SH-SY5Y (cell line): Measurements from ENCODE around the gene MRC2.

Source experiments
- GATA2 ChIP-seq: IDR thresholded peaks from 2 replicates; pipeline ENCODE4 v1.6.1; 2011; ENCODE audit warnings: mild to moderate bottlenecking, low read depth, low read length
- GATA3 ChIP-seq: IDR thresholded peaks from 2 replicates; pipeline ENCODE4 v1.6.1; 2011; ENCODE audit warnings: low read depth, mild to moderate bottlenecking, low read length, moderate library complexity

MRC2 gene

DNA sequence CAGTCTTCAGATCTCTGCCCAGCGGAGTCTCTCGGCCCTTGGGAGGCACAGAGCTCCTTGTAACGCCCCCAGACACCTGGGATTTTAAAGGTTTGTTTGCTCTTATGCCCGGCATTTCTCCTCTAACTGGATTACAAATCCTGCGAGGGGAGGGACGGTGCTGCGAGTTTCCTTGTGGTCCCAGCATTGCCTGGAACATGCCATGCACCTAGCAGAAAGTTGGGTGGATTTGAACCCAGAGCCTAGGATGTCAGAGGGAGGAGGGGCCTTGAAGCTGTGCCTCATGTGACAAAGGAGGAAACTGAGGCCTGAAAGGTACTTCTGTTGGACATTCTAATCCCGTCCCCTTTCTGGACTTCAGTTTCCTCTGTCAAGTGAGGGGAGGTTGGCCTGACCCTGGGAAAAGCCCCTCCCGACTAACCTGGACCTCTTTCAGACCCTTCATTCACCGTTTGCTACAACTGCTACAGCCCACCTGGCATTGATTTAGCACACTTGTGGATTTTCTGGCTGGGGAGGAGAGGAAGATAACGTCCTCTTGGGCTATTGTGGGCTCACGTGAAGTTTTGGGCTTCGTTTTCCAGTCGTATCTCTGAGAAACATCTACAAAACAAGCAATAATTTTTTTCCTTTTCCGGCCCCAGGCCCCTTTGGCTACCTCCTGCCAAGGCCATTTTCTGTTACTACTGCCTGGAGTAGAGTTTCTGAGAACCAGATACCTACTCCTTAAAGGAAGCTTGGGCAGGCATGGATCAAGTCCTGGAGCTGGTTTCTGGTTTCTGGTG lies 30.9 kb downstream of the MRC2 start:
- TF ChIP-seq GATA3 (no peak), GATA2 (no peak)

GRCh38 chr17:62660629-62661118 lies 33.2 kb downstream of the MRC2 start:
- no peak for TF ChIP-seq GATA3
- no peak for TF ChIP-seq GATA2

DNA sequence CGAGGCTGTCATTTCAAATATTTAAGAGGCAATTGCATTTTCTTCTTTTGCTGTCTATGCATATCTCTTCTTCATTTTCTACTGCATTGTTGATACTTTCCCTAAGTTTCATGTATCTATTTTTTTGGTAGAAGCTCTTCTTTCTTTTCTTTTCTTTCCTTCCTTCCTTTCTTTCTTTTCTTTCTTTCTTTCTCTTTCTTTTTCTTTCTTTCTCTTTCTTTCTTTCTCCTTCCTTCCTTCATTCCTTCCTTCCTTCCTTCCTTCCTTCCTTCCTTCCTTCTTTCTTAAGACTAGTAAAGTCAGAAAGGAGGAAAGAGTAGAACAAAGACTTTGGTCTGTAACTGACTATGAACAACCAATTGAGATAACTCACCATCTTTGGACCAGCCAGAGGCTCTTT lies 33.9 kb downstream of the MRC2 start:
- TF ChIP-seq GATA3, result no peak
- no peak for TF ChIP-seq GATA2

- TF ChIP-seq GATA3 (no peak), GATA2 (no peak)
These were observed 35.4 kb downstream of the MRC2 start for GRCh38 chr17:62662855-62663254.

DNA sequence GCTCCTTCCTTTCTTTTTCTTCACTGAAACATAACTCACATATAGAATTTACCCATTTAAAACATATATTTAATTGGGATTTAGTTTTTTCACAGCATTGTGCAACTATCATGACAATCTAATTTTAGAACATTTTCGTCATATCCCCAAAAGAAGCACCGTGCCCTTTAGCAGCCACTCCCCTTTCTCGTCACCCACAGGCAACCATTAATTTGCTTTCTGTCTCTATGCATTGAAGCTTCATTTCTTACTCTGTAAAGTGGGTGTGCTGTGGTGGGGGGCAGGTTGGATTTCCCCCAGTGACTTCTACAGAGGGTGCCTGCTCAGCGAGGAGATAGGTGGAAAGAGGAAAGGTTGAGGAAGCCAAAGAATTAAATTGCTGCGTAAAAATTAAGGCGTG lies 35.8 kb downstream of the MRC2 start:
- TF ChIP-seq GATA2 (no peak), GATA3 (no peak)

- TF ChIP-seq GATA2 (no peak), GATA3 (no peak)
These were observed 37.1 kb downstream of the MRC2 start for GRCh38 chr17:62664336-62665120.

DNA sequence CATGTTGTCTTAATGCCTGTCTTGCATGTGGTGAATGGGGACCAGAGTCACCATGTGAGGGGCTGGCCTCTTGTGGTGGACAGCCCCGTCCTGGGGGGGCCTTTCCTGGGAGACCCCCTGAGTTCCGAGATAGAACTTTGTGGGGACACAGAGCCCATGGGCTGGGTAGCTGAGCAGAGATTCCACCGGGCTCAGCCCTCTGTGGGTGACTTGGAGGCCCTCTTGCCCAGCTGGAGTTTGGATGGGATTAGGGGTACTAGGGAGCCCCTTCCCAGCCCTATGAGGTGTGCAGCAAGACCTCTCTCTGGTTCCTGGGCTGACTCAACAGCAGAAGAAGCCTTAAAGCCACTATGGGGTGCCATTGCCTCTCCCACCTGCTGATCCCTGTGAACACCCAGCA lies 38.1 kb downstream of the MRC2 start:
- TF ChIP-seq GATA3 (no peak), GATA2 (no peak)

GRCh38 chr17:62666061-62666800 lies 38.8 kb downstream of the MRC2 start:
- TF ChIP-seq GATA2, result no peak
- no peak for TF ChIP-seq GATA3

DNA sequence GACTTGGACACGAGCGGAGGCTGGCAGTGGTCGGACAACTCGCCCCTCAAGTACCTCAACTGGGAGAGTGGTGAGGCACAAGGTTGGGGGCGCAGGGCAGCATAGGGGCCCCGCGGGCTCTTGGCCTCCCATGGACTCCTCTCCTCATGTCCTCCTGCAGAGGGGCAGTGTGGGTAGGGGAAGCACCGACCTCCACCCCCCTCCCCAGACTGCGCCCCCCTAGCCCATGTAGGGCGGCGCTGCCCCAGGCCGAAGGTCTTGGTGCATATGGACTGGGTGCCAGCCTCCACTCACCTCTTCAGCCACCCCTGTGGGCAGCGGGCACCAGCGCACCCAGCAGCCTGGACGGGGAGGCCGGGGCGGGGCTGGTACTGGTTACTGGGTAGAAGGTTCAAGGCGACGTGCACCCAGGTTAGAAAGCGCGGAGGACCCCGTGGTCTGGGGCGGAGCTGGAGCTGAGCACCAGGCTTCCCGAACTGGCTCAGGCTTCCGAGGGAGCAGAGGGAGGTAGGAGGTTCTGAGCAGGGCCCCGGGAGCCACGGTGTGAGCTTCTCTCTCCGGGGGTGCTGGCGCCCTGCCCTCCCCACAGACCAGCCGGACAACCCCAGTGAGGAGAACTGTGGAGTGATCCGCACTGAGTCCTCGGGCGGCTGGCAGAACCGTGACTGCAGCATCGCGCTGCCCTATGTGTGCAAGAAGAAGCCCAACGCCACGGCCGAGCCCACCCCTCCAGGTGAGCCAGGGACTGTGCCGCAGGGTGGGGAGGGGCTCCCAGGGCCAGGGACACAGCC lies 39.5 kb downstream of the MRC2 start:
- TF ChIP-seq GATA3 (no peak), GATA2 (no peak)

GRCh38 chr17:62668091-62668804 lies 40.8 kb downstream of the MRC2 start:
- TF ChIP-seq GATA2 (no peak), GATA3 (no peak)

GRCh38 chr17:62670202-62670821 lies 42.8 kb downstream of the MRC2 start:
- no peak for TF ChIP-seq GATA3
- TF ChIP-seq GATA2, result no peak

- TF ChIP-seq GATA2 (no peak), GATA3 (no peak)
These were observed 44.1 kb downstream of the MRC2 start for GRCh38 chr17:62671553-62671952.
